GM18508 (cell line): Measurements from ENCODE around the gene PRRG2.
A peak's percentile ranks its signal among the peaks of the same experiment; 100 is the strongest.

ENCODE experiments used
- ATAC-seq: cut with Tn5 transposase; IDR thresholded peaks from one replicate; pipeline ENCODE4 v1.9.1; 2021; ENCODE audit warnings: moderate number of reproducible peaks; ENCODE audit not compliant: insufficient read depth, unreplicated experiment

Gene PRRG2

GRCh38 chr19:49585023-49585422 lies 3.9 kb downstream of the PRRG2 start:
- no peak for ATAC-seq

- no peak for ATAC-seq
Measured at GRCh38 chr19:49587227-49587626, 6.1 kb downstream of the PRRG2 start.

GRCh38 chr19:49588365-49589122 lies 7.4 kb downstream of the PRRG2 start:
- no peak for ATAC-seq

- ATAC-seq = no peak
Measured at GRCh38 chr19:49589502-49589905, 8.4 kb downstream of the PRRG2 start.

- ATAC-seq = peak; percentile 38
Measured at GRCh38 chr19:49590071-49590970, 9.2 kb downstream of the PRRG2 start.

GRCh38 chr19:49590971-49591730 lies 10.0 kb downstream of the PRRG2 start, which contains the start of gene PRR12:
Gene PRR12 (plus strand): TSS chr19:49591182. CDS start chr19:49591655, 473 bp downstream.
- no peak for ATAC-seq

GRCh38 chr19:49591731-49592485 lies 10.8 kb downstream of the PRRG2 start:
- no peak for ATAC-seq

GRCh38 chr19:49592486-49593232 lies 11.5 kb downstream of the PRRG2 start:
- no peak for ATAC-seq

GRCh38 chr19:49593233-49594113 lies 12.4 kb downstream of the PRRG2 start:
- ATAC-seq = no peak

- ATAC-seq = no peak
Measured at GRCh38 chr19:49594157-49594992, 13.3 kb downstream of the PRRG2 start.

GRCh38 chr19:49594993-49595818 lies 14.1 kb downstream of the PRRG2 start:
- no peak for ATAC-seq

- no peak for ATAC-seq
Measured at GRCh38 chr19:49595819-49596404, 14.8 kb downstream of the PRRG2 start.

- no peak for ATAC-seq
Measured at GRCh38 chr19:49596407-49596806, 15.3 kb downstream of the PRRG2 start.

- ATAC-seq = no peak
Measured at GRCh38 chr19:49596954-49597702, 16.0 kb downstream of the PRRG2 start.

- no peak for ATAC-seq
Measured at GRCh38 chr19:49597703-49597974, 16.5 kb downstream of the PRRG2 start.
